Stimulated activated CD4-positive, alpha-beta T cell treated with anti-CD3 and anti-CD28 coated beads, Interleukin-12 subunit alpha, Interleukin-12 subunit beta, amount 100 ng/mL, for 4 hours (primary cell): Measurements from ENCODE around the gene RHOG.
"Not testable (repeated sequence)": the region's sequence is repeated elsewhere in the genome, so short reads cannot be mapped to it uniquely, and the experiment has no call there.

Experiments
- DNase-seq: peaks from one replicate; pipeline ENCODE4 v3.0.0-alpha.2; 2020

Gene RHOG

DNA sequence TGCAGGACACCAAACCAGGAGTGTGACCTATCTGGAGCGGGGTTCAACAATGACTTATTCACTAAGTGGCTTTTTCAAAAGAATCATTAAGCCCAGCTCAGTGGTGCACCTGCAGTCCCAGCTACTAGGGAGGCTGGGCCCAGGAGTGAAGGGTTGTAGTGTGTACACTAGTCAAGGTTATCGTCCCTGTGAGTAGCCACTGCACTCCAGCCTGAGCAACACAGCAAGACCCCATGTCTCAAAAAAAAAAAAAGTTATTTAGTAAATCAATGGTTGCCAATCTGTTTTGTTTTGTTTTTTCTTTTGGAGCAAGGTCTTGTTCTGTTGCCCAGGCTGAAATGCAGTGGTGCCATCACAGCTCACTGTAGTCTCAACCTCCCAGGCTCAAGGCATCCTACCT, 7.9 kb downstream of the RHOG start:
- no peak for DNase-seq

DNA sequence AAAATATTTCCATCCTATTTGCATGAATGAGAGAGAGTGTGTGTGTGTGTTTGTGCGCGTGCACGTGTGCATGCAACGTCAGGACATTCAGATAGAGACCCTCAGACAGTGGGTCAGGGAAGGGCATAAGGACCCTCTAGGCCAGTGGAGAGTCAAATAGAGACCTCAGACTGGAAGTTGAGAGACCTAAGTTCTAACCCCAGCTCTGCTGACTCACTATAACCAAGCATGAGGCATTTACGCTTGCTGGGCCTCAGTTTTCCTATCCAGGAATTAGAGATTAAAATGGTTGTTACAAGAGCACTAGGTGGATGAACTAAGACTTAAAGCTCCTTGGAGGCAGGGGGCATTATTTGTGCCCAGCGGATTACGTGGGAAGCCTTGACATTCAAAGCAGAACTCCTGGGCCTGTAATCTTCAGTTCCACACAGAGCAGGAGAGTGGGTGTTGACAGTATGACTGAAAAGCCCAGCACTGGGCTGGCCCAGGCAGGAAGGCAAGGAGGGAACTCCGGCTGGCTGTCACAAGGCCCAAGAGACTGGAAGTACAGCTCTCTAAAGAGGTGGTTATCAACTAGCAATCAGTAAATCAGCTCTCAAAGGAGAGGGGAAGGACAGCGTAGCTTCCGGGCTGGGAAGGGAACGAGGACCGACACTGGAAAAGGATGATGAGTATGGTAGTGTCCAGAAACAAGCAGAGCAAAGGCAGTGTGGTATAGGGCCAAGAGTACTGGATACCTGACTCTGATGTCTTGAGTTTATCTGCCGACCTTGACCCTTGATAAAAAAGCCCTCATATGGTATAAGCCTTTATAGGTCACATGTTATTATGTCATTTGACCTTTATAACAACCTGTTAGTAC, 9.2 kb downstream of the RHOG start:
- DNase-seq: no peak

DNA sequence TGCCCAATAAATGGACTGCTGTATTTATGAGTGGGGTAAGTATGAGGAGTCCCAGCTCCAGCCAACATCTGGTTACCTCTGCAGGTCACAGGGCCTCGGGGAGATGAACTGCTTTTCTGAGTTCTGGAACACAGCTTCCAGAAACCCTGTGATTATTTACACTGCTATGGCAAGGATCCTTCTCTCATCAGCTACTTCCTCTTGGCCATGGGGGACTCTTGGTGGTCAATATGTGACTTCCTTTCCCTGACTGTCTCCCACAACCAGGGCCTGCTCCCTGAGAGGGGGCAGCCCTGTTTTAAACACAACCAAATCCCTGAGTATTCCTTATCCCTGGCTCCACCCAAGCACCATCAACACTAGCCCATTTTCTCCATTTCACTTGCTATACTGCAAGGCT, 10.0 kb downstream of the RHOG start:
- no peak for DNase-seq

DNA sequence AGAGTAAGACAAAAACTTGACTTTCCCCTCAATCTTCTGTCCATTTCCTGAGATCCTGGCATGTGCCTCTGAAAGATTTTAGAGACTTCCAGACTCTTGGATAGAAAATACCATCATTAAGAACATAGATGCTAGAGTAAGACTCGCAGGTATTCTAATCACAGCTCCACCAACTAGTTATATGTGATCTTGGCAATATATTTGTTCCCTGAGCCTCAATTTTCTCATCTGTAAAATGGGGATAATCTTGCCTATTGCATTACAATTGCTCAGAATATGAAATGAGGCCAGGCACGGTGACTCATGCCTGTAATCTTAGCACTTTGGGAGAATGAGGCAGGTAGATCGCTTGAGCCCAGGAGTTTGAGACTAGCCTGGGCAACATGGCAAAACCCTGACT, 10.7 kb downstream of the RHOG start:
- DNase-seq: no peak

DNA sequence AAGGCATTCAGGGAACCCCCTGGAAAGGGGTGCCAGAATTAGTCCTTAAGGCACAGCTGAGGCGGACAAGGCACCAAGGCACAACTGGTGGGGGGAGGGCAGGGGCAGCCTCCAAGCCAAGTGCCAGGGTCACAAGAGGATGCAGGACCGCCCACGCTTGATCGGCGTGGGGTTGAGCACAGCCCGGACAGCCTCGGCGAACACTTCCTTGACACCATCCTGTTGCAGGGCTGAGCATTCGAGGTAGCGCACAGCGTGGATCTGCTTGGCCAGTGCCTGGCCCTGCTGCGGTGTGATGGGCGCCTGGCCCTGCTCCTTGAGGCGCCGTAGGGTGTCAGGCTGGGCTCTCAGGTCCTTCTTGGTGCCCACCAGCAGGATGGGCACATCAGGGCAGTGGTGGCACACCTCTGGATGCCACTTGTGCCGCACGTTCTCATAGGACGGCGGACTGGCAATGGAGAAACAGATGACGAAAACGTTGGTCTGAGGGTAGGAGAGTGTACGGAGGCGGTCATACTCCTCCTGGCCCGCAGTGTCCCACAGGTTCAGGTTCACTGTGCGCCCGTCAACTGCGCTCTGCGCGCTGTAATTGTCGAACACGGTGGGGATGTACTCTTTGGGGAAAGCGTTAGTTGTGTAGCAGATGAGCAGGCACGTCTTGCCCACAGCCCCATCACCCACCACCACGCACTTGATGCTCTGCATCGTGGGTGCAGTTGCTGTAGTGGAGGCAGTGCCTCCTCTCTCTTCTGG, 13.1 kb downstream of the RHOG start:
- DNase-seq: no peak

DNA sequence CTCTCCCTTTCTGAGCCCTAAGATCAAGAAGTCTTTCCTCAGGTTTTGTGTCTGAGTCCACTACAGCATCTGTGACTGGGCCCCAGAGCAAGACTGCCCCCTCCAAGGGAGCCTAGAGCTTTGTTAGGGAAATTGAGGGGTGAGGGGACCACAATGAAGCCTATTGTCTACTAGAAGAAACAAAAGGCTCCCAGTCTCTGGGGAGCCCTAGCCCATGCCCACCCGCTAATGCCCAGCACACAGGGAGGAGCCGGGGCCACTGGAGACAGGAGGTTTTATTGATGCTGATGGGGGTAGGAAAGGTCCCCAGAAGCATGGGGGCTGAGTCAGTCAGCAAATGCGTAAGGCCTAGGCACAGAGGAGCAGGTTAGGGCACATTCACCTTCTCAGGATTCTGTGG, 14.0 kb downstream of the RHOG start:
- no peak for DNase-seq

DNA sequence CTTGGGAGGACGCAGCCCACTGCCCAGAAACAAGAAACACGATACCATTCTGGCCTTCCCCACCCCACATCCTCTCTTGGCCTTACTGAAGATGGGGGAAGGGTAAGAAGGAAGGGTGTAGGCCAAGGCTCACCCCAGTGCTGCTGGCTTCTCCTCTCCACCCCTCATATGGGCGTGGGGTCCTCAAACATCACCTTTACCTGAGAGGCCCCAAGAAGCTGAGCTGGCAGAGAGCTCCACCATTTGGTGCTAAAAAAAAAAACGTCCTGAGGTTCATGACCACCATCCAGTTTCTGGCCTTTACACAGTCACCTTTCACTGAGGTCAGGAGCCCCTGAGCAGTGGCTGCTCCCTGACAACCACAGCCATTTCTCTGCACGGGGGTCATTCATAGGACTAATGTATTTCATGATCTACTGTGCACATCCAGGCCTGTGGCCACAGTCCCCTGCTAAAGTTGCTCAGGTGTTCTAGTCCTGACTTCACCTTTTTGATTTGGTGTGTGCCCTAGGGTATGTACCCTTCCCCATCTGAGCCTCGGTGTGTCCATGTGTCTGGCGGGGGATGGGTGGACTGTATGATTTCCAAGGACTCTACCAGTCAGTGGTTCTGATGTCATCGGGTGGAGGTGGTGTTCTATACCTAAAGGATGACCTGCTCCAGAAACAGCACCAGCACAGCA, 15.1 kb downstream of the RHOG start:
- DNase-seq: no peak

DNA sequence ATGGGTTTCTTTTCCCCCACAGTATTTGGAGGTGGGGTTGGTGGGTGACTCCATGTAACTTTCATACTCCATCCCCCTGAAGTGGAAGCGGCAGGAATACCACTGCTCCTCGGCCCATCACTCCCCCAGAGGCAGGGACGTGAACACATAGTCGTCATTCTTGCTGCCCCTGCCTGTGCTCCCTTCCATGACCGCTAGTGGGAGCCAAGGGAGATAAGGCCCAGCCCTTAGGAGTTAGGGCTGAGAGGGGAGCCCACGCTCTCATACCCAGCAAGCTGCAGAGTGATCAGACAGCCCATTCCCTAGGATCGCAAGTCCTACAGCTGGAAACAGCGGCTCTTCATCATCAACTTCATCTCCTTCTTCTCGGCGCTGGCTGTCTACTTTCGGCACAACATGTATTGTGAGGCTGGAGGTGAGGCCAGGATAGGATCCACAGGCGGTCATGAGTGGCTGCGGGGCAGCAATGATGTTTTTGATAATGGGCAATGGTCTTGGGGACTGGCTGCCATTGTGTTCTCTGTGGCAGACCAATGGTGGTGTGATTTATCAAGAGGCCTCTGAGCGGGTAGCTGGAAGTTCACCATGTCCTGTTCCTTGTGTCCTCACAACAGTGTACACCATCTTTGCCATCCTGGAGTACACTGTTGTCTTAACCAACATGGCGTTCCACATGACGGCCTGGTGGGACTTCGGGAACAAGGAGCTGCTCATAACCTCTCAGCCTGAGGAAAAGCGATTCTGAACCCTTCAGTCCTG, 15.9 kb downstream of the RHOG start:
- peak; percentile 77 for DNase-seq

DNA sequence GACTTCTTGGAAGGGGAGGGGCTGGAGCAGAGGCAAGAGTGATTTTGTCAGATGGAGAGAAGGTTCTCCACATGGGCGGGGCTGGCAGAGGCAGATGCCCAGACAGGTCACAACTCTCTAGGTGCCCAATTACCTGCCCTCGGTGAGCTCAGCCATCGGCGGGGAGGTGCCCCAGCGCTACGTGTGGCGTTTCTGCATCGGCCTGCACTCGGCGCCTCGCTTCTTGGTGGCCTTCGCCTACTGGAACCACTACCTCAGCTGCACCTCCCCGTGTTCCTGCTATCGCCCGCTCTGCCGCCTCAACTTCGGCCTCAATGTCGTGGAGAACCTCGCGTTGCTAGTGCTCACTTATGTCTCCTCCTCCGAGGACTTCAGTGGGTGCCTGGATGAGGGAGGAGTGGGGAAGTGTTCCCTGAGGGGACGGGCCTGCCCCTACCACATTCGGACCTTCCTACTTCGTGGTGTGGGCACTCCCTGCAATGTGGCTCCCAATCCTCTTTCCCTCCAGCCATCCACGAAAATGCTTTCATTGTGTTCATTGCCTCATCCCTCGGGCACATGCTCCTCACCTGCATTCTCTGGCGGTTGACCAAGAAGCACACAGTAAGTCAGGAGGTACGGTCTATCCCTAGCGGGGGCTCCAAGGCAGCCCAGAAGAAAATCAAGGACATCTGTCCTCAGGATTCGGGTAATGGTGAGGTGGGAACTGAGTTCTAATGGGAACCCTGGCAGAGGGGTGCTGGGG, 16.8 kb downstream of the RHOG start:
- no peak for DNase-seq

DNA sequence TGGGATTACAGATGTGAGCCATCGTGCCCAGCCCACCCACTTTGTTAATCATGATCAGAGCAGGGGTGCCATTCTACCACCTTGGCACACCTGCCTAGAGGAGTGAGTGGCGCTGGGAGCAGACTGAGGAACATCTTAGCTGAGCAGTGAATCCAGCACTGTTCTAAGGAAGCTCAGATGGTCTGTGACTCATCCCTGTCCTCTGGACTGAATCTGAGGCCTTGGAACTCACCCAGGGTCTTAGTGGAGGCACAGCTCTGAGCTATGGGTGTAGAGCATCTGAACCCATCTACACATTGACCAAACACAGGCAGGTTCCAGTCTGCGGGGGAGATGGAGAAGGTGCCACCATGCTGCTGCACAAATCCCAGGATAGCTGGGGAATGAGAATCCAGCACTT, 17.5 kb downstream of the RHOG start:
- DNase-seq: no peak

DNA sequence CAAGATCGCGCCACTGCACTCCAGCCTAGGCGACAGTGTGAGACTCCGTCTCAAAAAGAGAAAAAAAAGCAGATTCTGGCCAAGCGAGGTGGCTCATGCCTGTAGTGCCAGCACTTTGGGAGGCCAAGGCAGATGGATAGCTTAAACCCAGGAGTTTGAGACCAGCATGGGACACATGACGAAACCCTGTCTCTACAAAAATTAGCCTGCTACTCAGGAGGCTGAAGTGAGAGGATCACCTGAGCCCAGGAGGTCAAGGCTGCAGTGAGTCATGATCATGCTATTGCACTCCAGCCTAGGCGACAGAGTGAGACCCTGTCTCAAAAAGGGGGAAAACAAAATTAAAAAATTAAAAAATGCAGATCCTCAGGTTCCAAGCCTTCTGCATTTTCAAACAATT, 18.4 kb downstream of the RHOG start:
- no peak for DNase-seq

DNA sequence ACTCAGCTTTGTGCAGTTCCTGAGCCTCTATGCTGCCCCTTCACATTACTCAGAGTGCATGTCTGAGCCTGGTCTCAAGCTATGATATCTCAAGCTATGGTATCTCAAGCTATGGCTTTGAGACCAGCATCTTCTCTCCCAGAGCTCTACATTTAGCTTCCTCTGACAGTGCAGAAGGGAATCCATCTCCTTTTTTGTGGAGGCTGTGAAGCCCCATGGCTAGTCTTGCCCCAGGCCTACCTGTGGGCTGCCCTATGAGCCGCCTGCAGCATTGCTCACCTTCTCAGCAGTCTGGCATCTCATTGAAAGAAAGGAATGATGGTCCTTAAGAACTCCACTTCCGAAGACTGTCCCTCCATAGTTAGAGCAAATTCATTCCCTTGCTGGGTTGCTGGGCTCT, 19.8 kb downstream of the RHOG start:
- DNase-seq: no peak

DNA sequence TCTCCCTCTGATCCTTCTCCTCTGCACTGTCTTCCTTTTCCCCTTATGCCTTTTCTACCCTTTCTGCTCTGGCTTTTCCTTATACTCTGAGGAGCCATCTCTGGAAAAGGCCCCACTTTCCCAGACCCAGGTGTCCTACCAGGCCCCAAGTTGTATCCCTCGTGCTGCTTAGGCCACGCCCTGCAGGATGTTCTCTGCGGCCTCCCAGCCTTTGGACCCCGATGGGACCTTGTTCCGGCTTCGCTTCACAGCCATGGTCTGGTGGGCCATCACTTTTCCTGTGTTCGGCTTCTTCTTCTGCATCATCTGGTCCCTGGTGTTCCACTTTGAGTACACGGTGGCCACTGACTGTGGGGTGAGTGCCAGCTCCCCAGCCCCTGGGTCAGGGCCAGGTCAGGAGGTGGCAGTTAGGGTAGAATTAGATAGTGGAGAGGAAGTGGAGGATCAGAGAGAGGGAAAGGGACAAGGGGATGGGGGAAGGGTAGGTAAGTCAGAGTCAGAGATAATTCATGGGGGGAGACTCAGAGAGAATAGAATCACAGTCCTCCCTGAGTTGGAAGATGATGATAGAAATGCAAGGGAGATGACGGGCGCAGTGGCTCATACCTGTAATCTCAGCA, 23.5 kb downstream of the RHOG start:
- DNase-seq: no peak

DNA sequence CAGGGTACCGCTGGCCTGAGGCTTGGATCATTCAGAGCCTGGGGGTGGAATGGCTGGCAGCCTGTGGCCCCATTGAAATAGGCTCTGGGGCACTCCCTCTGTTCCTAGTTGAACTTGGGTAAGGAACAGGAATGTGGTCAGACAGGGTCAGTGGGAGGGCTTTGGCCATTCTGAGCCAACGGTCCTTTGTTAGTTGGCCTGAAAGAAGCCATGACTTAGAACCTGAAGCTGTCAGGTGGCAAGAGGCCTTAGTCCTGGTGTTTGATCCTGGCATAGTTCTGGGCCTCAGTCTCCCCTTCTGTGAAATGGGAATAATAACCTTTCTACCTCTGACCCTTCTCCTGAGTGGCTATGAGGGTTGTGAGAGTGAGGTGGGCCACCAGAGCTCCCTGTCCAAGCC, 24.1 kb downstream of the RHOG start:
- DNase-seq: no peak

DNA sequence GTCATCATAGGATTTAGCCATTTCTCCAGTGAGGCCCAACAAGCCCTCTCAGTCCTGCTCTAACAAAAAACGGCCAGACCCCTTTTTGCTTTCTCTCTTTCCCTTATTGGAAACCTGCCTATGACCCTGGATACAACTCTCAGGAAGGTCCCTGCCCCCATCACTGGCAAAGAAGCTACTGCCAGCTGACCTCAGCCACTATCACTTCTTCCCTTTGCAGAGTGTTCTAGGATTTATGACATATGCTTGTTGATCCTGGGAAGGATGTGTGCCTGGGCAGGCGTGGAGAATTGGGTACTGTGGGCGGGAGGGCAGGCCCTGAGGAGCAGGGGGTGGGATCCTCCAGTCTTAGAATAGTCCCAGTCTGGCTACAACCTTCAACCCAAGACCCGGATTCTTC, 24.9 kb downstream of the RHOG start:
- DNase-seq: no peak

DNA sequence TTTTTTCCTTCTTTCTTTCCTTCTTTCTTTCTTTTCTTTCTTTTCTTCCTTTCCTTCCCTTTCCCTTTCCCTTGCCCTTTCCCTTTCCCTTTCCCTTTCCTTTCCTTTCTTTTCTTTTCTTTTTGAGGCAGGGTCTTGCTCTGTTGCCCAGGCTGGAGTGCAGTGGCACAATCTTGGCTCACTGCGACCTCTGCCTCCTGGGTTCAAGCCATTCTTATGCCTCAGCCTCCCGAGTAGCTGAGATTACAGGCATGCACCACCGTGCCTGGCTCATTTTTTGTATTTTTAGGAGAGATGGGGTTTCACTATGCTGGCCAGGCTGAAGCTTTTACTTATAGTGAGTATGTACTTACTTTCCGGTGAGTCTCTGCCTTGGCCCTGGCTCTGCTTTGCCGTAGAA, 25.9 kb downstream of the RHOG start:
- not testable (repeated sequence) for DNase-seq

DNA sequence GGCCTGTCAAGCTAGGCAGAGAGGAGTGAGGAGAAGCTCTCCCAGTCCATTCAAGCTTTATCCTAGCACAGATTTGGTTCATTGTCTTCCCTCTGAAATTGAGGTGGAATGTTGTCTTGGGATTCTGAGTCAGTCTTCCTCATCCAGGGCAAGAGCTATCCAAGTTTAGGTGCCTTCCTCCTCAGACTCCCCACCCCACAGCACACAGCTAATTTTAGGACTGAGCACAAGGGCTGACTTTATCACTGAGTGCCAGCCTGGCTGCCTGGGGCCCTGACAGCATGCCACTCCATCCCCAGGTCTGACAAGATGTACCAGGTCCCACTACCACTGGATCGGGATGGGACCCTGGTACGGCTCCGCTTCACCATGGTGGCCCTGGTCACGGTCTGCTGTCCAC, 29.8 kb downstream of the RHOG start:
- DNase-seq: no peak

DNA sequence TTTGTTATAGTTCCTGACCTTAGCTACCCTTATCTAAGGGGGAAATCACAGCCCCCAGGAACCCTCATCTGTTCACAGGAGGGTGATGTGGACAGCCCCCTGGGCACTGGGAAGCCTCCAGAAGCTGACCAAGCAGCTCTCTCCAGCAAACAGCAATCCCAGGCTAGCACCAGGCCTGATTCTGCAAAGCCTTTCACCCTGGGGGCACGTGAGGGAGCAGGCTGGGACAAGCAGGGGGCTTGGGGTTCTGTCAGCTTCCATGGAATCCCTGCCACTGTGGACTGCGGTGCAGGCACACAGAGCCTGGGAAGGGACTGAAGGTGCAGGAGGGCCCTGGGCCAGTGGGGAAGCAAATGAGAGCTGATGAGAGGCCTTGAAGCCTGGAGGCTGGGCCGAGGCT, 30.3 kb downstream of the RHOG start:
- no peak for DNase-seq

DNA sequence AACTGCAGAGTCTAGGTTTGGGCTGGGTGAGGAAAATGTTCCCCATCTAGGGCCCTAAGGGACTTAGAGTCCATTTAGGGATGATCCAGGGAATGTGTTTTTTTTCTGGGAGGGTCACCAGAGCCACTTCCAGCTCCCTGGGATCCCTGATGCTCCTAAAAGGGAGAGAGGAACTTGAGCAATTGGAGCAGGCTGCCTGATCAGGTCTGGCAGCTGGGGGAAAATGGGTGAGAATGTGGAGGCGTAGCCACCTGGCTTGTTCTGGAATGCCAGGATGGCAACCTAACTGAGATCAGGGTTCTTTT, 31.2 kb downstream of the RHOG start:
- DNase-seq: no peak

DNA sequence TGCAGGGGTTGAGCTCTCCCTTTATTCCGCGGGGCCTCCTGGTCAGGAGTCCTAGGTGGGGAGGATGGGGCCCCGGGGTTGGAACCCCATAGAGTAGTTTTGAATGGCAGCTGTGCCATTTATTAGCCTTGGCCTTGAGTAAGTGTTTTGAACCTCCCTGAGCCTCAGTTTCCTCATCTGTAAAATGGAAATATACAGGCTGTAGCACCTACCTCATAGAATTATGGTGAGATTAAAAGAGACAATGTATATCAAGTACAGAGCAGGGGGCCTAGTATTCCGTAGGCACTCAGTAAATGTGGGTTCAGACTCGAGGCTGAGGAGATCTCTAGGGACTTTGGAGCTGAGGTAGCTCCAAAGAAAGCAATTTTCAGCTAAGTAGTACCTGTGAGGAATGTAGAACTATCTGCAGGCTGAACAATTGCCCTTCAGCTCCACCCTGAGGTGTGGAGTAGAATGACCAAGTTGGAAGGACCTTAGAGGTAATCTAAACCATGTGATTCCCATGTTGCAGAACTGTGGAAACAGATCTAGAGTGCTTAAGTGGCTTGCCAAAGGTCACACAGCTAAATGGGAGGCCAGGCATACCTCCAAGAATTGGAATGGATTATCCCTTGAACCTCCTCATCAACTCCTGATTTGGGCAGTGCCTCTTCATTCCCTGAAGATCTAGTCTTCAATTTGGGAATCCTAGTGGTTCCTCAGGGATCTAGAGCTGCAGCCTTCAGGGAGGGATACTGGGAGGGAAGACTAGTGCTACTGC, 31.7 kb downstream of the RHOG start:
- DNase-seq: no peak
